IMR-90 (cell line): ENCODE results near the gene LNX1.

Source experiments
- BHLHE40 ChIP-seq: fragments of 150-350 bp; IDR thresholded peaks from 2 replicates; pipeline ENCODE4 v1.6.1; 2016; ENCODE audit warnings: mild to moderate bottlenecking, low read depth, low read length
- POLR2A ChIP-seq: IDR thresholded peaks from 2 replicates; pipeline ENCODE4 v1.6.1; 2012; ENCODE audit warnings: mild to moderate bottlenecking, low read depth, low read length
- RFX5 ChIP-seq: IDR thresholded peaks from 2 replicates; pipeline ENCODE4 v1.8.0; 2012; ENCODE audit warnings: low read depth, mild to moderate bottlenecking, low read length, moderate library complexity
- TF ChIP-seq, protein P1 (sequence below): conservative IDR thresholded peaks from 2 replicates; pipeline ENCODE4 v1.5.1; 2012; ENCODE audit warnings: mild to moderate bottlenecking, low read depth, low read length, improper control_type of control experiment

DNA sequence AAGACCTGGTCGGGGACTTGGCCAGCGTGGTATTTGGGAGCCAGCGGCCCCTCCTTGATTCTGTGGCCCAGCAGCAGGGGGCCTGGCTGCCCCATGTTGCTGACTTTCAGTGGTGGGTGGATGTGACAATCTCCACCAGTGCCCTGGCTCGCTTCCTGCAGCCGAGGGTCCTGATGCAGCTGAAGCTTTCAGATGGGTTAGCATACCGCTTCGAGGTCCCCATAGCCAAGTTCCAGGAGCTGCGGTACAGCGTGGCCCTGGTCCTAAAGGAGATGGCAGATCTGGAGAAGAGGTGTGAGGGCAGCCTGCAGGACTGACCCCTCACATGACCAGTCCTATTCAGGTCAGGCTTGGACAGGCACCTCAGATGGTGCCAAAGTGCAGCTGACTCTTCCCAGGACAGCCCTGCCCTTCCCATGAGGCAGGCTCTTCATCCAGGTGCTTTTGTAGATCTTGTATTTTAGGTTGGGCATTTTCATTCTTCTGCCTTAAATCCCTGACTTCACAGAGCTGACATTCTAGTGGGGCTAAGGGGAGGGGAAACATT is 15.1 kb downstream of the LNX1 start:
- TF ChIP-seq BHLHE40, result no peak
- TF ChIP-seq, protein P1, sequence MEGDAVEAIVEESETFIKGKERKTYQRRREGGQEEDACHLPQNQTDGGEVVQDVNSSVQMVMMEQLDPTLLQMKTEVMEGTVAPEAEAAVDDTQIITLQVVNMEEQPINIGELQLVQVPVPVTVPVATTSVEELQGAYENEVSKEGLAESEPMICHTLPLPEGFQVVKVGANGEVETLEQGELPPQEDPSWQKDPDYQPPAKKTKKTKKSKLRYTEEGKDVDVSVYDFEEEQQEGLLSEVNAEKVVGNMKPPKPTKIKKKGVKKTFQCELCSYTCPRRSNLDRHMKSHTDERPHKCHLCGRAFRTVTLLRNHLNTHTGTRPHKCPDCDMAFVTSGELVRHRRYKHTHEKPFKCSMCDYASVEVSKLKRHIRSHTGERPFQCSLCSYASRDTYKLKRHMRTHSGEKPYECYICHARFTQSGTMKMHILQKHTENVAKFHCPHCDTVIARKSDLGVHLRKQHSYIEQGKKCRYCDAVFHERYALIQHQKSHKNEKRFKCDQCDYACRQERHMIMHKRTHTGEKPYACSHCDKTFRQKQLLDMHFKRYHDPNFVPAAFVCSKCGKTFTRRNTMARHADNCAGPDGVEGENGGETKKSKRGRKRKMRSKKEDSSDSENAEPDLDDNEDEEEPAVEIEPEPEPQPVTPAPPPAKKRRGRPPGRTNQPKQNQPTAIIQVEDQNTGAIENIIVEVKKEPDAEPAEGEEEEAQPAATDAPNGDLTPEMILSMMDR, result no peak
- no peak for TF ChIP-seq POLR2A
- no peak for TF ChIP-seq RFX5
